ENCODE data around the gene DMD. TPM values are rescaled to one million over a fixed set of nuclear protein-coding genes. Genes with fewer than 3 reads are reported as not detected.

Gene DMD
- total and polyA plus RNA-seq, 2 of the 8 experiments (the other 6 are each of a cell fraction or from before 2014, with no cell fraction given): 4.8 to 7.4 TPM

DNA sequence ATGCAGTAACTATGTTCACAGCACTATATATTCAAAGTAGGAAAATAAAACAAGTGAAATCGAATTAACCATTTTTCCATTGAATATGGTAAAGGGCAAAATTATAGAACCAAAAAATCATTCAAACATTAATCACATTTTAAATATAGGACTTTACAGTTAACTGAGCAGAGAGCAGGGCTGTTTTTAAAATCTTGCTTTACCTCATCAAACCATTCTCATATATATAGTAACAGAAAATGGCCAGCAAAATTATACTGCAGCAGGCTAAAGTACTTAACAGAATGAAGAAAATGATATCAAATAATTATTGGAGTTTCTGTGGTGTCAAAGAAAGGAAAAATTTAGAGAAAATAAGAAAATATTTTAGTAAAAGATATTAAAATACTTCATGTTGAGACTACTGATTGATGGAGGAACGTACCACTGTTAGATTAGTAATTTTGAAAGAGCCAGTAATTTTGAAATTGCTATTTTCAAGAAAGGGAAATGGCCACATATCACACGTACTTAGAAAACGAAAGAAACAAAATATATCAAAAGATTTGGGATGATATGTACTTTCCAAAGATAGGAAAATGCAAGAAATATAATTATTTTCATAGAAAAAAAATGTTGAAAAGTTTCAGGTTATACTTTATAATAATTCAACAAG lies 813.7 kb downstream of the DMD start:
- Histone ChIP-seq H2AFZ (ENCODE audit: low read length) (no peak overlapping the region), H3K4me3 (ENCODE audit: extremely low read depth in 1 of 4, insufficient read depth in 2 of 4, low read depth in 3 of 4, low read length in 4 of 4) (no peak overlapping the region), H2BK5ac (ENCODE audit: low read depth, low read length) (no peak overlapping the region), H3K18ac (ENCODE audit: extremely low read depth, low read length) (no peak overlapping the region), H3K79me1 (ENCODE audit: low read depth, low read length) (no peaks in the 10 kb centered on the region), H4K91ac (replicated peaks; ENCODE audit: insufficient read length, low read length) (no peak overlapping the region), H4K20me1 (replicated peaks in 1 of 2; ENCODE audit: control insufficient read depth in 1 of 2, insufficient read depth in 2 of 2, low read length in 2 of 2) (no peaks in the 10 kb centered on the region), H3K9me3 (ENCODE audit: insufficient read depth in 2 of 2, low read depth in 1 of 2, low read length in 1 of 2) (no peaks in the 10 kb centered on the region), H3K23ac (ENCODE audit: insufficient read length) (no peak overlapping the region), H2BK20ac (ENCODE audit: low read length) (no peak overlapping the region), H3K9ac (replicated peaks in 1 of 4; ENCODE audit: extremely low read depth in 1 of 4, low read depth in 3 of 4, low read length in 3 of 4) (no peak overlapping the region), H2BK12ac (ENCODE audit: low read depth, low read length) (no peak overlapping the region), H4K5ac (ENCODE audit: insufficient read length, low read depth, low read length) (no peak overlapping the region), H3K36me3 (ENCODE audit: control insufficient read depth in 2 of 4, insufficient read depth in 4 of 4, low read length in 3 of 4) (no peaks in the 10 kb centered on the region), H2BK15ac (ENCODE audit: low read length) (no peak overlapping the region), H3K27me3 (replicated peaks in 1 of 4; ENCODE audit: control insufficient read depth in 3 of 4, extremely low read depth in 1 of 4, insufficient read depth in 3 of 4, low read length in 3 of 4) (no peaks in the 10 kb centered on the region), H3K23me2 (ENCODE audit: low read depth, low read length) (no peaks in the 10 kb centered on the region), H2BK120ac (replicated peaks; ENCODE audit: low read depth, low read length) (no peak overlapping the region), H3K4me2 (ENCODE audit: insufficient read depth in 1 of 2, low read depth in 2 of 2, low read length in 2 of 2) (no peak overlapping the region), H3K56ac (replicated peaks; ENCODE audit: insufficient read length, low read depth, low read length) (no peak overlapping the region), H2AK5ac (ENCODE audit: low read depth, low read length) (no peak overlapping the region), H3K4me1 (replicated peaks in 1 of 4; ENCODE audit: control insufficient read depth in 3 of 4, insufficient read depth in 4 of 4, low read length in 3 of 4) (no peaks in the 10 kb centered on the region), H3K27ac (ENCODE audit: low read depth, low read length) (no peak overlapping the region), H4K8ac (ENCODE audit: extremely low read depth, insufficient read depth, low read length) (no peak overlapping the region), H3K79me2 (ENCODE audit: control insufficient read depth in 1 of 2, insufficient read depth in 2 of 2, low read length in 2 of 2) (no peaks in the 10 kb centered on the region), H3K4ac (replicated peaks; ENCODE audit: insufficient read length, low read depth, low read length) (no peak overlapping the region), H3K14ac (ENCODE audit: insufficient read length) (no peak overlapping the region)
- whole genome bisulfite sequencing, 2 experiments (ENCODE audit: extremely low coverage in 1 of 2, insufficient coverage in 1 of 2, insufficient read length in 1 of 2, insufficient replicate concordance in 2 of 2, low coverage in 1 of 2, low lambda C conversion rate in 2 of 2, missing lambda C conversion rate in 1 of 2): 92% methylated on average over 4 of the region's 4 CpGs; no CpG with 5 or more reads in 1 of the 2 experiments
- TF ChIP-seq SUZ12 (IDR thresholded peaks at IDR 0.05; ENCODE audit: low read length) (no peak), POLR2AphosphoS5 (IDR thresholded peaks at IDR 0.05; ENCODE audit: low read depth, low read length) (no peak), SIRT6 (IDR thresholded peaks at IDR 0.05; ENCODE audit: low read length) (no peak), RNF2 (IDR thresholded peaks at IDR 0.05; ENCODE audit: borderline replicate concordance, low read depth, low read length, missing control alignments, poor library complexity, severe bottlenecking) (no peak), POU5F1 (IDR thresholded peaks at IDR 0.05; ENCODE audit: low read depth, low read length) (no peak)
- TF ChIP-seq, protein P1, sequence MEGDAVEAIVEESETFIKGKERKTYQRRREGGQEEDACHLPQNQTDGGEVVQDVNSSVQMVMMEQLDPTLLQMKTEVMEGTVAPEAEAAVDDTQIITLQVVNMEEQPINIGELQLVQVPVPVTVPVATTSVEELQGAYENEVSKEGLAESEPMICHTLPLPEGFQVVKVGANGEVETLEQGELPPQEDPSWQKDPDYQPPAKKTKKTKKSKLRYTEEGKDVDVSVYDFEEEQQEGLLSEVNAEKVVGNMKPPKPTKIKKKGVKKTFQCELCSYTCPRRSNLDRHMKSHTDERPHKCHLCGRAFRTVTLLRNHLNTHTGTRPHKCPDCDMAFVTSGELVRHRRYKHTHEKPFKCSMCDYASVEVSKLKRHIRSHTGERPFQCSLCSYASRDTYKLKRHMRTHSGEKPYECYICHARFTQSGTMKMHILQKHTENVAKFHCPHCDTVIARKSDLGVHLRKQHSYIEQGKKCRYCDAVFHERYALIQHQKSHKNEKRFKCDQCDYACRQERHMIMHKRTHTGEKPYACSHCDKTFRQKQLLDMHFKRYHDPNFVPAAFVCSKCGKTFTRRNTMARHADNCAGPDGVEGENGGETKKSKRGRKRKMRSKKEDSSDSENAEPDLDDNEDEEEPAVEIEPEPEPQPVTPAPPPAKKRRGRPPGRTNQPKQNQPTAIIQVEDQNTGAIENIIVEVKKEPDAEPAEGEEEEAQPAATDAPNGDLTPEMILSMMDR (IDR thresholded peaks at IDR 0.05; ENCODE audit: control extremely low read depth in 1 of 3, insufficient read depth in 1 of 3, low read depth in 1 of 3, low read length in 3 of 3): no peak
- TF ChIP-seq, protein P2, sequence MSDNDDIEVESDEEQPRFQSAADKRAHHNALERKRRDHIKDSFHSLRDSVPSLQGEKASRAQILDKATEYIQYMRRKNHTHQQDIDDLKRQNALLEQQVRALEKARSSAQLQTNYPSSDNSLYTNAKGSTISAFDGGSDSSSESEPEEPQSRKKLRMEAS (IDR thresholded peaks at IDR 0.05): no peak
- TF ChIP-seq, protein P3, sequence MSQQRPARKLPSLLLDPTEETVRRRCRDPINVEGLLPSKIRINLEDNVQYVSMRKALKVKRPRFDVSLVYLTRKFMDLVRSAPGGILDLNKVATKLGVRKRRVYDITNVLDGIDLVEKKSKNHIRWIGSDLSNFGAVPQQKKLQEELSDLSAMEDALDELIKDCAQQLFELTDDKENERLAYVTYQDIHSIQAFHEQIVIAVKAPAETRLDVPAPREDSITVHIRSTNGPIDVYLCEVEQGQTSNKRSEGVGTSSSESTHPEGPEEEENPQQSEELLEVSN (IDR thresholded peaks at IDR 0.05): no peak
- ChIA-PET POLR2A (ENCODE audit: partially characterized antibody) (no interaction called here), CTCF (ENCODE audit: partially characterized antibody) (no interaction called here)
- DNase-seq (ENCODE audit: low read depth in 1 of 2, low spot score in 2 of 2): no peak
- no peak for FAIRE-seq

Measured in H1 (cell line).